ENCODE measurements around the gene SPAG16.

- TF ChIP-seq RAD21 (IDR thresholded peaks at IDR 0.05; ENCODE audit: low read depth) (no peak), MAX (IDR thresholded peaks at IDR 0.05) (no peak), POLR2A (IDR thresholded peaks at IDR 0.05; ENCODE audit: borderline replicate concordance, extremely low read depth, insufficient read depth, insufficient read length) (no peak), EZH2 (IDR thresholded peaks at IDR 0.05) (no peak)
These were observed 814.5 kb downstream of the SPAG16 start for GRCh38 chr2:214098811-214099210.
